ENCODE results near the gene BCAS3.

DNA sequence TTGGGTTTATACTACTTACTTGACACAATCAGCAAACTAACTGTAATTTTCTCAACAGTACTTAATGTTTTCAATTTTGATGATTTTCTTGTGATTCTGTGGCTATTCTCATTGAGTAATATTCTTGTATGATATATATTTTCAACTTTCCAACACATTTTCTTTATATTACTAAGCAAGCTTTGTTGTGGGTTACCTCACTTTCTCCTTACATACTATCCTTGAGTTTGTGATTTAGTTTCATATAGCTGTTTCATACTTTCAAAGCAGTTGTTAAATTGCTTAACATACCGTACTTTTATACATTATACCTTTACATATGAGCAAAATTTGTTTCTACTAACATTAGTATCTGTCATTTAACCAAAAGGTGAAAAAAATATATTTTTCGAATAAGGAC lies 197.1 kb downstream of the BCAS3 start:
- TF ChIP-seq, protein P1, sequence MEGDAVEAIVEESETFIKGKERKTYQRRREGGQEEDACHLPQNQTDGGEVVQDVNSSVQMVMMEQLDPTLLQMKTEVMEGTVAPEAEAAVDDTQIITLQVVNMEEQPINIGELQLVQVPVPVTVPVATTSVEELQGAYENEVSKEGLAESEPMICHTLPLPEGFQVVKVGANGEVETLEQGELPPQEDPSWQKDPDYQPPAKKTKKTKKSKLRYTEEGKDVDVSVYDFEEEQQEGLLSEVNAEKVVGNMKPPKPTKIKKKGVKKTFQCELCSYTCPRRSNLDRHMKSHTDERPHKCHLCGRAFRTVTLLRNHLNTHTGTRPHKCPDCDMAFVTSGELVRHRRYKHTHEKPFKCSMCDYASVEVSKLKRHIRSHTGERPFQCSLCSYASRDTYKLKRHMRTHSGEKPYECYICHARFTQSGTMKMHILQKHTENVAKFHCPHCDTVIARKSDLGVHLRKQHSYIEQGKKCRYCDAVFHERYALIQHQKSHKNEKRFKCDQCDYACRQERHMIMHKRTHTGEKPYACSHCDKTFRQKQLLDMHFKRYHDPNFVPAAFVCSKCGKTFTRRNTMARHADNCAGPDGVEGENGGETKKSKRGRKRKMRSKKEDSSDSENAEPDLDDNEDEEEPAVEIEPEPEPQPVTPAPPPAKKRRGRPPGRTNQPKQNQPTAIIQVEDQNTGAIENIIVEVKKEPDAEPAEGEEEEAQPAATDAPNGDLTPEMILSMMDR (IDR thresholded peaks at IDR 0.05 in 4 of 5, conservative IDR thresholded peaks at IDR 0.05 in 1 of 5), result no peak
- TF ChIP-seq POLR2A (IDR thresholded peaks at IDR 0.05), result no peak
